HG03457 (cell line): ENCODE measurements around the gene HLA-F.
A peak's percentile ranks its signal among the peaks of the same experiment; 100 is the strongest.

Experiments used
- ATAC-seq: cut with Tn5 transposase; IDR thresholded peaks from one replicate; pipeline ENCODE4 v1.9.1; 2021; ENCODE audit warnings: moderate number of reproducible peaks; ENCODE audit not compliant: unreplicated experiment

HLA-F gene

GRCh38 chr6:29742127-29742526 lies 18.9 kb downstream of the HLA-F start:
- no peak for ATAC-seq

GRCh38 chr6:29743025-29743424 lies 19.8 kb downstream of the HLA-F start:
- ATAC-seq, result no peak

- no peak for ATAC-seq
Measured at GRCh38 chr6:29743568-29743967, 20.3 kb downstream of the HLA-F start.

GRCh38 chr6:29744131-29744530 lies 20.9 kb downstream of the HLA-F start:
- no peak for ATAC-seq

GRCh38 chr6:29744621-29745020 lies 21.4 kb downstream of the HLA-F start:
- ATAC-seq, result no peak

- ATAC-seq, result no peak
Measured at GRCh38 chr6:29745386-29745785, 22.2 kb downstream of the HLA-F start.

- ATAC-seq, result no peak
Measured at GRCh38 chr6:29745855-29746449, 22.7 kb downstream of the HLA-F start.

- ATAC-seq, result no peak
Measured at GRCh38 chr6:29746846-29747687, 23.8 kb downstream of the HLA-F start.

GRCh38 chr6:29747688-29748250 lies 24.5 kb downstream of the HLA-F start:
- no peak for ATAC-seq

GRCh38 chr6:29748391-29749307 lies 25.4 kb downstream of the HLA-F start:
- ATAC-seq, result peak; percentile 42

- ATAC-seq, result no peak
Measured at GRCh38 chr6:29749308-29749662, 26.1 kb downstream of the HLA-F start.

GRCh38 chr6:29749668-29750067 lies 26.4 kb downstream of the HLA-F start:
- ATAC-seq, result no peak

GRCh38 chr6:29750709-29751108 lies 27.5 kb downstream of the HLA-F start:
- no peak for ATAC-seq

- no peak for ATAC-seq
Measured at GRCh38 chr6:29751480-29751879, 28.2 kb downstream of the HLA-F start.

GRCh38 chr6:29752451-29753308 lies 29.4 kb downstream of the HLA-F start:
- ATAC-seq, result peak; percentile 44

- ATAC-seq, result no peak
Measured at GRCh38 chr6:29753309-29753644, 30.0 kb downstream of the HLA-F start.

GRCh38 chr6:29755295-29755871 lies 32.1 kb downstream of the HLA-F start:
- ATAC-seq, result no peak

- ATAC-seq, result no peak
Measured at GRCh38 chr6:29757282-29757681, 34.0 kb downstream of the HLA-F start.

GRCh38 chr6:29757701-29758293 lies 34.6 kb downstream of the HLA-F start:
- no peak for ATAC-seq

GRCh38 chr6:29758761-29759160 lies 35.5 kb downstream of the HLA-F start:
- no peak for ATAC-seq
